Tibial artery (tissue), 4 donors: ENCODE results near the gene INSL3.

Experiments
- DNase-seq, 2 donors: peaks; one replicate each; pipeline ENCODE4 v3.0.0-alpha.2; 2019
- H3K27ac ChIP-seq, 2 donors: fragments of 200-600 bp; sonication (generic) in 1 of 2; 1 replicate in 1 of 2; 2 replicates in 1 of 2; pipeline ENCODE4 v1.5.1; 2018 to 2019; ENCODE audit warnings: mild to moderate bottlenecking in 1 of 2
- H3K27me3 ChIP-seq, 2 donors: fragments of 200-600 bp; sonication (generic) in 1 of 2; one replicate each; pipeline versions ENCODE4 v1.5.1 to v1.6.0; 2016 to 2019
- H3K36me3 ChIP-seq, 3 donors: fragments of 200-600 bp; sonication (generic) in 2 of 3; one replicate each; pipeline ENCODE4 v1.5.1; 2016 to 2019; ENCODE audit warnings: mild to moderate bottlenecking in 2 of 3
- H3K4me1 ChIP-seq, 4 donors: fragments of 200-600 bp; sonication (generic) in 2 of 4; 1 replicate in 3 of 4; 2 replicates in 1 of 4; pipeline ENCODE4 v1.5.1; 2016 to 2019
- H3K4me3 ChIP-seq, 2 donors: fragments of 200-600 bp; sonication (generic) in 1 of 2; 1 replicate in 1 of 2; 2 replicates in 1 of 2; pipeline ENCODE4 v1.5.1; 2018 to 2019; ENCODE audit warnings: mild to moderate bottlenecking in 2 of 2
- H3K9me3 ChIP-seq, 3 donors: fragments of 200-600 bp; sonication (generic) in 1 of 3; one replicate each; pipeline ENCODE4 v1.5.1; 2016 to 2019
- CTCF ChIP-seq, 2 experiments: fragments of 200-600 bp in 1 of 2; fragments of 450-650 bp in 1 of 2; IDR thresholded peaks; one replicate each; pipeline ENCODE4 v1.5.1; 2017 to 2019; ENCODE audit warnings: antibody characterized with exemption in 2 of 2, mild to moderate bottlenecking in 1 of 2, moderate library complexity in 1 of 2
- intact Hi-C: fragments of 100-400 bp; cut with DNase I; formaldehyde crosslinking; loops from one replicate; pipeline ENCODE4 v1.15.0; 2023; ENCODE audit warnings: low total_unique reads

Gene INSL3

GRCh38 chr19:17772172-17772571, 49.1 kb downstream of the INSL3 start:
- no peak overlapping the region for H3K4me3 ChIP-seq
- H3K9me3 ChIP-seq, result no peaks in the 10 kb centered on the region
- H3K4me1 ChIP-seq, result no peaks in the 10 kb centered on the region
- peaks cover 0 to 20% of the 10 kb centered on the region in 2 donors for H3K27me3 ChIP-seq
- no peak for TF ChIP-seq CTCF (IDR thresholded peaks at IDR 0.05)
- DNase-seq, result no peak
- H3K27ac ChIP-seq, result no peak overlapping the region
- intact Hi-C loops, result no loop called here
- H3K36me3 ChIP-seq, result no peaks in the 10 kb centered on the region

- intact Hi-C loops, result no loop called here
These were observed 50.7 kb downstream of the INSL3 start for GRCh38 chr19:17770613-17771012.

GRCh38 chr19:17767559-17767958, 53.8 kb downstream of the INSL3 start:
- no peak overlapping the region for H3K27ac ChIP-seq
- H3K27me3 ChIP-seq, result peaks cover 0 to 23% of the 10 kb centered on the region in 2 donors
- no peak for DNase-seq
- H3K36me3 ChIP-seq, result no peaks in the 10 kb centered on the region
- peaks cover 0 to 8% (median 6%) of the 10 kb centered on the region in 4 donors for H3K4me1 ChIP-seq
- H3K4me3 ChIP-seq, result no peak overlapping the region
- H3K9me3 ChIP-seq, result no peaks in the 10 kb centered on the region
- intact Hi-C loops, result loop anchor here (5.0 kb wide), 1 partner anchor 160 kb away; no protein-coding TSS in a partner anchor
- TF ChIP-seq CTCF (IDR thresholded peaks at IDR 0.05), result no peak

More at GRCh38 chr19:17770613-17771012, 50.7 kb downstream of the INSL3 start:
- Histone ChIP-seq H3K9me3 (no peaks in the 10 kb centered on the region), H3K36me3 (no peaks in the 10 kb centered on the region), H3K27ac (no peak overlapping the region), H3K4me1 (peaks cover 0 to 8% (median 6%) of the 10 kb centered on the region in 4 donors), H3K27me3 (peaks cover 0 to 13% of the 10 kb centered on the region in 2 donors), H3K4me3 (no peak overlapping the region)
- DNase-seq, result no peak
- TF ChIP-seq CTCF (IDR thresholded peaks at IDR 0.05), result no peak

- no peaks in the 10 kb centered on the region for H3K9me3 ChIP-seq
- DNase-seq, result peak; percentile 70 to 85
- peaks cover 0 to 8% (median 6%) of the 10 kb centered on the region in 4 donors for H3K4me1 ChIP-seq
- peaks cover 0 to 27% of the 10 kb centered on the region in 2 donors for H3K27me3 ChIP-seq
- H3K4me3 ChIP-seq, result no peak overlapping the region
- no peaks in the 10 kb centered on the region for H3K36me3 ChIP-seq
- peak; percentile 71 to 80 for TF ChIP-seq CTCF (IDR thresholded peaks at IDR 0.05)
- intact Hi-C loops, result loop anchor here (5.0 kb wide), 1 partner anchor 159 kb away; no protein-coding TSS in a partner anchor
- H3K27ac ChIP-seq, result no peak overlapping the region
These were observed 54.7 kb downstream of the INSL3 start for GRCh38 chr19:17766543-17767131.
